NB4 (cell line): ENCODE measurements around the gene OBSCN.

Source experiments
- CTCF ChIP-seq: IDR thresholded peaks from one replicate; pipeline ENCODE4 v1.5.1; 2012; ENCODE audit warnings: low read depth, low read length
- POLR2A ChIP-seq: IDR thresholded peaks from 2 replicates; pipeline ENCODE4 v1.6.1; 2011; ENCODE audit warnings: mild to moderate bottlenecking; ENCODE audit not compliant: insufficient read length; ENCODE audit errors: extremely low read depth

GRCh38 chr1:228410015-228410414 lies 202.2 kb downstream of the OBSCN start:
- TF ChIP-seq CTCF (no peak), POLR2A (no peak)
